GM21390 (cell line): ENCODE results near the gene NEURL1.

Source experiments
- ATAC-seq: cut with Tn5 transposase; IDR thresholded peaks from one replicate; pipeline ENCODE4 v1.9.1; 2021; ENCODE audit not compliant: unreplicated experiment

Gene NEURL1

DNA sequence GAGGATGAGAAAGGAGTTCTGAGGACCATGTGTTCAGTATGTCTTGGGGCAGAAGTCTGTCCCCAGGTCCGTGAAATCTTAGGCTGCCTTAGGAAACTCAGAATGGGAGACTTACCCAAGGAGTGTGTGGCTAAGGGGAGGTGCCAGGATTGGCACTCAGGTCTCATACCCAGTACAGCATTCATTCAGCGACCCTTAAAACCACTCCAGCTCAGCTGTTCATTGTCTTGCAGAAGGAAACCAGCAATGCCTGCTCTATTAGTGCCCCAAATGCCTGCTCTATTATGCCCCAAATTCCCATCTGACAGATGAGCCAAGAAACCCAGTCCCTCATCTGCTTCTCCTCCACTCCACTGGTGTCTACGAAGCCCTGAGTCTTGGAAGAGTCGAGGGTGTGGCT is 147.8 kb downstream of the NEURL1 start:
- ATAC-seq: no peak
